ENCODE measurements around the gene GLG1. TPM values are rescaled to one million over a fixed set of nuclear protein-coding genes. Genes with fewer than 3 reads are reported as not detected.

GLG1 gene
- total RNA-seq, 1 experiment from 2014 or later, result 135 TPM

- H3K4me1 Mint-ChIP-seq, result peaks cover 19 to 20% of the 10 kb centered on the region in 2 experiments
- no CpG with 5 or more reads among the region's 7 CpGs for WGBS (ENCODE audit: extremely low coverage, insufficient read length, low lambda C conversion rate)
These were observed 43.1 kb downstream of the GLG1 start for GRCh38 chr16:74563828-74564263.

More at GRCh38 chr16:74563828-74564263, 43.1 kb downstream of the GLG1 start:
- Histone ChIP-seq H3K56ac (ENCODE audit: insufficient read length, low read depth, low read length) (no peak overlapping the region), H3K14ac (ENCODE audit: insufficient read depth, low read length) (no peak overlapping the region), H2BK5ac (ENCODE audit: insufficient read length, low read length) (no peak overlapping the region), H3K9ac (ENCODE audit: extremely low read depth, insufficient read length, low read length) (no peak overlapping the region), H4K8ac (replicated peaks; ENCODE audit: insufficient read length, low read depth, low read length) (no peak overlapping the region), H3K4ac (ENCODE audit: low read depth, low read length) (no peak overlapping the region), H2BK12ac (ENCODE audit: insufficient read length, low read depth, low read length) (no peak overlapping the region), H3K79me1 (ENCODE audit: insufficient read depth, low read depth, low read length, poor library complexity, severe bottlenecking) (peaks cover 10% of the 10 kb centered on the region), H4K91ac (ENCODE audit: insufficient read length, low read depth, low read length) (no peak overlapping the region), H2AFZ (ENCODE audit: low read length) (no peak overlapping the region), H3K23ac (ENCODE audit: insufficient read length, low read depth, low read length) (no peak overlapping the region), H3K27me3 (ENCODE audit: insufficient read depth, low read length) (no peaks in the 10 kb centered on the region), H2BK120ac (ENCODE audit: low read depth, low read length, poor library complexity, severe bottlenecking) (no peak overlapping the region), H2BK15ac (ENCODE audit: low read depth, low read length) (no peak overlapping the region), H4K5ac (ENCODE audit: insufficient read length, low read depth, low read length) (no peak overlapping the region), H3K4me1 (ENCODE audit: insufficient read depth, low read length) (peaks cover 1% of the 10 kb centered on the region; the same call in 1 of the 2 replicates), H3K18ac (ENCODE audit: insufficient read length, low read depth, low read length) (no peak overlapping the region), H3K23me2 (ENCODE audit: insufficient read length, low read depth, low read length, poor library complexity, severe bottlenecking) (no peaks in the 10 kb centered on the region), H4K20me1 (ENCODE audit: control insufficient read depth, insufficient read depth, insufficient read length) (no peaks in the 10 kb centered on the region), H2BK20ac (ENCODE audit: low read depth, low read length, poor library complexity, severe bottlenecking) (no peak overlapping the region), H3T11ph (ENCODE audit: low read length) (no peak overlapping the region), H3K4me2 (ENCODE audit: insufficient read depth, insufficient read length, low read length) (no peak overlapping the region), H3K9me3 (ENCODE audit: control insufficient read depth, low read depth, low read length) (no peaks in the 10 kb centered on the region), H2AK5ac (ENCODE audit: insufficient read length, low read length) (no peak overlapping the region), H3K79me2 (ENCODE audit: insufficient read depth, low read length) (peaks cover 18% of the 10 kb centered on the region; the same call in 1 of the 2 replicates), H3K27ac (ENCODE audit: insufficient read length, low read depth, low read length) (no peak overlapping the region)
- Mint-ChIP-seq H3K27ac (peak overlapping the region in 1 of 3 experiments; percentile 27; a peak in 1 of 7 replicates), H3K9me3 (no peaks in the 10 kb centered on the region), H3K4me3 (no peak overlapping the region), H3K27me3 (ENCODE audit: low read depth) (no peaks in the 10 kb centered on the region), H3K36me3 (ENCODE audit: insufficient read depth in 1 of 3, low read depth in 3 of 3) (peaks cover 0 to 2% (median 0%) of the 10 kb centered on the region in 3 experiments; a peak in 1 of 7 replicates)
- TF ChIP-seq CTCF (conservative IDR thresholded peaks at IDR 0.05), result no peak
- no peak for DNase-seq

All from H9 (cell line).